Skin of body (tissue), 2 donors: ENCODE results near the gene CFAP70. TPM values are rescaled to one million over a fixed set of nuclear protein-coding genes. Genes with fewer than 3 reads are reported as not detected.
"Not testable (repeated sequence)": the region's sequence is repeated elsewhere in the genome, so short reads cannot be mapped to it uniquely, and the experiment has no call there.

Source experiments
- DNase-seq: peaks from one replicate; lab custom pipeline; 2025; lab: John Stamatoyannopoulos, UW
- total RNA-seq: library from RNA; depleted of rRNA; stranded (reverse); fragments of >200 nt; gene quantifications from one replicate; pipeline ENCODE4 v1.2.3, GENCODE V29; 2014

The CFAP70 gene
- total RNA-seq, 1 donor from 2014 or later: 3.4 TPM

- not testable (repeated sequence) for DNase-seq
Measured at GRCh38 chr10:73258612-73259011, 100.1 kb downstream of the CFAP70 start.

GRCh38 chr10:73253225-73253555, 105.5 kb downstream of the CFAP70 start:
- no peak for DNase-seq

DNA sequence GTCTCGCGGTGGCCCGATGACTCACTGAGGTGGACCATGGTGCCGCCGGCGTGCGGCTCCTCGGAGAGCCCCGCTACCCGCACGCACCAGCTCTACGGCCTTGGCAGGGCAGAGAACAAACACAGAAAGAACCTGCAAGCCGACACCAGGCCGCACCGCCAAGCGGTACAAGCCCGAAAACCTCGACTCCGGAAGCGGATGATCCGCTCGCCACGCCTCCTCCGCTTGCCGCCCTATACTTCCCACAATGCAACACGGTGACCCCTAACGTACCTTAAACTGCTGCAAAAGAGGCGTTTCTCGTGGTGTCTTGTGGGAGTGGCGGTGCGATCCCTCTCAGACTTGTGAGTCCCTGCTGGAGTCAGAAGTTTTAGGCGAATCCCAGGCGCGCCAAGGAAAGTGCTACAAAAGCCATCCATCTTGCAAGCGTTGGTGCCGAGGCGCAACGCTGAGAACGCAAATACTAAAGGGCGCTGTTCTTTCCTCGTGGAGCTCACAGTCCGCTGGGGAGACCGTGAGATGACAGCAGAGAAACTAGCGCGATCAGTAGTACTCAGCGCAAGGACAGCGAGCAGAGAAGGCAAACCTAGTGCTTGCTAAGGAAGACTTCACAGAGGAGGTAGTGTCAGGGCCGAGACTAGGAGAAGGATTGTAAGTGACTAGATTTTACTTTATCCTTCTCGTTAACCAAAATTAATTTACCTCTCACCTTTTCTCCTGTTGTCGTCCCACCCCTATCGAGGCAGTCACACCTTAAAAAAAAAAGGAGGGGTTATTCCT, 106.0 kb downstream of the CFAP70 start, which contains the start of gene MRPS16:
TSS of gene MRPS16 (minus strand) at position 200 of the 780 bp plus-strand sequence. CDS start at position 38, 162 bp downstream.
- DNase-seq: peak; percentile 96

GRCh38 chr10:73251683-73252444, 106.8 kb downstream of the CFAP70 start:
- no peak for DNase-seq

GRCh38 chr10:73248259-73248724, 110.4 kb downstream of the CFAP70 start:
- no peak for DNase-seq

- DNase-seq: no peak
Measured at GRCh38 chr10:73247509-73248258, 111.0 kb downstream of the CFAP70 start.

GRCh38 chr10:73246646-73247508, 111.8 kb downstream of the CFAP70 start, which contains the start of gene DNAJC9:
TSS of gene DNAJC9 (minus strand) at chr10:73247255. CDS start at chr10:73247189, 66 bp downstream.
- peak; percentile 93 for DNase-seq

- DNase-seq: no peak
Measured at GRCh38 chr10:73246322-73246645, 112.4 kb downstream of the CFAP70 start.

GRCh38 chr10:73244866-73245477, 113.7 kb downstream of the CFAP70 start:
- no peak for DNase-seq

- DNase-seq: no peak
Measured at GRCh38 chr10:73239908-73240307, 118.8 kb downstream of the CFAP70 start.

DNA sequence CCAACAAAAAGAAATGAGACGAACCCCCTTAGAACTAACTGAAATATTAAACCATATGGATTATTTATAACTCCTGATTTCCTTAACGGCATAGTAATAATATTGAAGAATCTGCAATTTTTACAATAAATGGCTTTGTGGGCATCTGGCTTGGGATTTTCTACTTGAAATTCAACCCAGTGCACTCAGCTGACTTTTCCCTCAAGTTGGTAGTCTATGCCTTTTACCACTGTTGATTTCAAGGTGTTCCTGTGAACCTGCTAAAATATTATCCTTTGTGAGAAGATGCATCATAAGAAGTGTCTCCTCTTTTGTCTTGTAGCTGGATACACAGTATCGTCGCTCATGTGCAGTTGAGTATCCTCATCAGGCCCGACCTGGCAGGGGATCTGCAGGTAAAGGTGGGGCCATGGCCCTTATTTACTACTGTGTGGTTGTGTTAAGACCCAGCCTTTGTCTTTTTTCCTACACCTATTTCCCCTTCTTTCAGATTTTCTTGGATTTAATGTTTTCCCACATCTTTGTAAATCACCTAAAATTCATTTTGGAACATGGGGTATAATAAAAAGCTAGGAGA, 119.6 kb downstream of the CFAP70 start:
- DNase-seq: no peak

DNA sequence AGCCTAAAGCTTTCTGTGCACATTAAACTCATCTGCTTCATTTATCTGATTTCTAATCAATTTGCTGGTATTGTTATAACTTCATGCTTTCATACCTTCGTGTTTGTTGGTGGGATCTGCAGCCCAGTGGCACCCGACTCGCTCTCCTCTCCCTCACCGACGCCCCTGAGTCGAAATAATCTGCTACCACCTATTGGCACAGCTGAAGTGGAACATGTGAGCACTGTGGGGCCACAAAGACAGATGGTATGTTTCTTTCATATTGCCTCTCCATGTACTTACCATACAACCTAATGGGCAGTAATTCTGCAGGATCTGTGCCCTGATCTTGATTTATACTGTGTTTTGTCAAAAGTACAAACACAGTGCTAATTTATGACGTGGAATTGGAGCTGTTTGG, 124.0 kb downstream of the CFAP70 start:
- no peak for DNase-seq

- no peak for DNase-seq
Measured at GRCh38 chr10:73233883-73234282, 124.8 kb downstream of the CFAP70 start.

- DNase-seq: no peak
Measured at GRCh38 chr10:73232887-73233286, 125.8 kb downstream of the CFAP70 start.

- DNase-seq: no peak
Measured at GRCh38 chr10:73229567-73229966, 129.1 kb downstream of the CFAP70 start.

- DNase-seq: no peak
Measured at GRCh38 chr10:73228247-73228646, 130.4 kb downstream of the CFAP70 start.

- DNase-seq: no peak
Measured at GRCh38 chr10:73226663-73227062, 132.0 kb downstream of the CFAP70 start.

GRCh38 chr10:73225518-73225917, 133.1 kb downstream of the CFAP70 start:
- no peak for DNase-seq

- no peak for DNase-seq
Measured at GRCh38 chr10:73220989-73221388, 137.7 kb downstream of the CFAP70 start.

DNA sequence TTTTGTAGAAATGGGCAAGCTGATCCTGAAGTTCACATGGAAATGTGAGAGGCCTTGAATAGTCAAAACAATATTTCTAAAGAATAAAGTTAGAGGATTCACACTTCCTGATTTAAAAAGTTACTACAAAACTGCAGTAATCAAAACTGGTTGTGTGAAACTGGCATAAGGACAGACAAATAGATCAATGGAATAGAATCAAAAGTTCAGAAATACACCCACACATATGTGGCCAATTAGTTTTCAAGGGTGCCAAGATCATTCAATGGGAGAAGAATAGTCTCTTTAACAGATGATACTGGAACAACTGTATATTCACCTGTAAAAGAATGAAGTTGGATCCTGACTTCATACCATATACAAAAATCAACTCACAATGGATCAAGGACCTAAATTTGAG, 139.3 kb downstream of the CFAP70 start:
- no peak for DNase-seq
